Thoracic aorta (tissue), 2 donors: ENCODE measurements around the gene ELL. TPM values are rescaled to one million over a fixed set of nuclear protein-coding genes. Genes with fewer than 3 reads are reported as not detected.

Source experiments
- ATAC-seq: fragments of 150-250 bp; one replicate; pipeline ENCODE4 v1.8.0; 2017; ENCODE audit warnings: low read depth; ENCODE audit not compliant: insufficient number of reproducible peaks, low FRiP score
- DNase-seq: peaks from one replicate; pipeline ENCODE4 v3.0.0-alpha.2; 2020; ENCODE audit warnings: low spot score
- H3K27ac ChIP-seq, 2 donors: fragments of 200-600 bp; sonication (generic); 1 replicate in 1 of 2; 2 replicates in 1 of 2; pipeline ENCODE4 v1.5.1; 2016; ENCODE audit warnings: mild to moderate bottlenecking in 2 of 2, moderate library complexity in 2 of 2
- H3K27me3 ChIP-seq: fragments of 200-600 bp; sonication (generic); replicated peaks from 2 replicates; pipeline ENCODE4 v1.6.0; 2016; ENCODE audit warnings: mild to moderate bottlenecking; ENCODE audit not compliant: insufficient read depth
- H3K36me3 ChIP-seq: fragments of 200-600 bp; sonication (generic); one replicate; pipeline ENCODE4 v1.5.1; 2016
- H3K4me1 ChIP-seq, 2 donors: fragments of 200-600 bp; sonication (generic); 1 replicate in 1 of 2; 2 replicates in 1 of 2; pipeline versions ENCODE4 v1.5.1 to v1.6.0; 2016; ENCODE audit warnings: low read depth in 2 of 2, mild to moderate bottlenecking in 1 of 2; ENCODE audit not compliant: control insufficient read depth in 1 of 2
- H3K4me3 ChIP-seq: fragments of 200-600 bp; sonication (generic); 2 replicates; pipeline ENCODE4 v1.5.1; 2016; ENCODE audit warnings: mild to moderate bottlenecking
- H3K9me3 ChIP-seq: fragments of 200-600 bp; sonication (generic); 2 replicates; pipeline ENCODE4 v1.5.1; 2016
- CTCF ChIP-seq: fragments of 200-600 bp; sonication (generic); IDR thresholded peaks from one replicate; pipeline ENCODE4 v1.5.1; 2019; ENCODE audit warnings: antibody characterized with exemption
- total RNA-seq, 2 donors: library from RNA; depleted of rRNA; stranded (reverse); fragments of >200 nt; gene quantifications; one replicate each; pipeline versions ENCODE4 v1.1.0 to v1.2.3, GENCODE V29; 2016

The ELL gene
- total RNA-seq, 2 donors from 2014 or later = 28.3 to 35.0 TPM

GRCh38 chr19:18468517-18468916 is 53.4 kb downstream of the ELL start:
- DNase-seq (no peak), ATAC-seq (no peak)
- Histone ChIP-seq H3K27me3 (no peaks in the 10 kb centered on the region), H3K4me3 (no peak overlapping the region), H3K9me3 (no peaks in the 10 kb centered on the region), H3K4me1 (peaks cover 15 to 64% of the 10 kb centered on the region in 2 donors), H3K27ac (no peak overlapping the region), H3K36me3 (peaks cover 17% of the 10 kb centered on the region)
- no peak for TF ChIP-seq CTCF

GRCh38 chr19:18467978-18468377 is 53.9 kb downstream of the ELL start:
- H3K27me3 ChIP-seq = no peaks in the 10 kb centered on the region
- no peak overlapping the region for H3K27ac ChIP-seq
- peaks cover 15 to 58% of the 10 kb centered on the region in 2 donors for H3K4me1 ChIP-seq
- no peak for DNase-seq
- H3K9me3 ChIP-seq = no peaks in the 10 kb centered on the region
- H3K4me3 ChIP-seq = no peak overlapping the region
- no peak for TF ChIP-seq CTCF
- peaks cover 17% of the 10 kb centered on the region for H3K36me3 ChIP-seq
- no peak for ATAC-seq

- TF ChIP-seq CTCF = no peak
- H3K27ac ChIP-seq = peak overlapping the region; percentile 1 to 5
- no peak for DNase-seq
- peaks cover 13% of the 10 kb centered on the region for H3K36me3 ChIP-seq
- H3K4me3 ChIP-seq = no peak overlapping the region
- no peaks in the 10 kb centered on the region for H3K27me3 ChIP-seq
- no peak for ATAC-seq
- peaks cover 15 to 64% of the 10 kb centered on the region in 2 donors for H3K4me1 ChIP-seq
- no peaks in the 10 kb centered on the region for H3K9me3 ChIP-seq
Observed at GRCh38 chr19:18466354-18466753, 55.5 kb downstream of the ELL start.

GRCh38 chr19:18465964-18466339 is 55.9 kb downstream of the ELL start:
- no peak overlapping the region for H3K4me3 ChIP-seq
- no peak for TF ChIP-seq CTCF
- no peak for ATAC-seq
- no peak for DNase-seq
- peaks cover 12% of the 10 kb centered on the region for H3K36me3 ChIP-seq
- H3K4me1 ChIP-seq = peaks cover 15 to 68% of the 10 kb centered on the region in 2 donors
- H3K27me3 ChIP-seq = no peaks in the 10 kb centered on the region
- H3K9me3 ChIP-seq = no peaks in the 10 kb centered on the region
- H3K27ac ChIP-seq = peak overlapping the region; percentile 1 to 5

GRCh38 chr19:18465214-18465963 is 56.5 kb downstream of the ELL start:
- Histone ChIP-seq H3K4me1 (peaks cover 21 to 70% of the 10 kb centered on the region in 2 donors), H3K36me3 (peaks cover 9% of the 10 kb centered on the region), H3K4me3 (no peak overlapping the region), H3K9me3 (no peaks in the 10 kb centered on the region), H3K27me3 (no peaks in the 10 kb centered on the region), H3K27ac (peak overlapping the region; percentile 74 to 87)
- ATAC-seq (no peak), DNase-seq (no peak)
- no peak for TF ChIP-seq CTCF
